GM15510 (cell line): Measurements from ENCODE around the gene OSBPL9.

Source experiments
- POLR2A ChIP-seq: IDR thresholded peaks from 3 replicates; pipeline ENCODE4 v1.6.1; 2011; ENCODE audit warnings: borderline replicate concordance; ENCODE audit not compliant: insufficient read length; ENCODE audit errors: extremely low read depth

OSBPL9 gene

GRCh38 chr1:51792864-51793263 is 176.0 kb downstream of the OSBPL9 start:
- no peak for TF ChIP-seq POLR2A

- TF ChIP-seq POLR2A = no peak
These were observed 177.4 kb downstream of the OSBPL9 start for GRCh38 chr1:51794260-51794659.

- TF ChIP-seq POLR2A = no peak
These were observed 178.0 kb downstream of the OSBPL9 start for GRCh38 chr1:51794868-51795267.

GRCh38 chr1:51799372-51799771 is 182.5 kb downstream of the OSBPL9 start:
- no peak for TF ChIP-seq POLR2A

GRCh38 chr1:51814513-51814912 is 197.6 kb downstream of the OSBPL9 start:
- TF ChIP-seq POLR2A = no peak

- no peak for TF ChIP-seq POLR2A
These were observed 201.6 kb downstream of the OSBPL9 start for GRCh38 chr1:51818487-51818886.

GRCh38 chr1:51819810-51820209 is 202.9 kb downstream of the OSBPL9 start:
- TF ChIP-seq POLR2A = no peak

GRCh38 chr1:51829058-51829457 is 212.2 kb downstream of the OSBPL9 start:
- no peak for TF ChIP-seq POLR2A

- no peak for TF ChIP-seq POLR2A
These were observed 216.8 kb downstream of the OSBPL9 start for GRCh38 chr1:51833700-51834099.

GRCh38 chr1:51837243-51837642 is 220.4 kb downstream of the OSBPL9 start:
- TF ChIP-seq POLR2A = no peak
